HepG2 (cell line): ENCODE measurements around the gene MAN1C1. TPM values are rescaled to one million over a fixed set of nuclear protein-coding genes. Genes with fewer than 3 reads are reported as not detected.

Source experiments
- AGO2 ChIP-seq: fragments of 200-400 bp; formaldehyde crosslinking; optimal IDR thresholded peaks from 2 replicates; pipeline ENCODE3; 2017; ENCODE audit warnings: mild to moderate bottlenecking, low read depth, low read length, moderate library complexity
- FOXO4 ChIP-seq: sonication (generic); formaldehyde crosslinking; conservative IDR thresholded peaks from 2 replicates; pipeline ENCODE4 v1.8.1; 2023; ENCODE audit warnings: missing genetic modification reagents
- GLI4 ChIP-seq: sonication (generic); formaldehyde crosslinking; IDR thresholded peaks from 2 replicates; pipeline ENCODE4 v1.5.1; 2020; ENCODE audit warnings: missing genetic modification reagents, mild to moderate bottlenecking, moderate library complexity, borderline replicate concordance
- MYC ChIP-seq: sonication (generic); formaldehyde crosslinking; IDR thresholded peaks from 2 replicates; pipeline ENCODE4 v1.9.0; 2021; ENCODE audit warnings: missing genetic modification reagents, borderline replicate concordance
- PRDM10 ChIP-seq: sonication (generic); formaldehyde crosslinking; IDR thresholded peaks from 2 replicates; pipeline ENCODE4 v1.4.0; 2020; ENCODE audit warnings: low read depth, missing genetic modification reagents
- TBX2 ChIP-seq: sonication (generic); formaldehyde crosslinking; IDR thresholded peaks from 2 replicates; pipeline ENCODE4 v1.5.0; 2020; ENCODE audit warnings: missing genetic modification reagents, mild to moderate bottlenecking, borderline replicate concordance
- ZFP37 ChIP-seq: sonication (generic); formaldehyde crosslinking; IDR thresholded peaks from 2 replicates; pipeline ENCODE4 v1.4.0; 2020; ENCODE audit warnings: missing genetic modification reagents, borderline replicate concordance
- ZNF264 ChIP-seq: sonication (generic); formaldehyde crosslinking; IDR thresholded peaks from 2 replicates; pipeline ENCODE4 v1.4.0; 2020; ENCODE audit warnings: missing genetic modification reagents
- ZNF274 ChIP-seq: sonication (generic); formaldehyde crosslinking; IDR thresholded peaks from 2 replicates; pipeline ENCODE4 v1.5.1; 2020; ENCODE audit warnings: mild to moderate bottlenecking, missing genetic modification reagents
- ZNF672 ChIP-seq: sonication (generic); formaldehyde crosslinking; IDR thresholded peaks from 2 replicates; pipeline ENCODE4 v1.8.1; 2022; ENCODE audit warnings: missing genetic modification reagents
- ZNF878 ChIP-seq: sonication (generic); formaldehyde crosslinking; IDR thresholded peaks from 2 replicates; pipeline ENCODE4 v1.8.1; 2023; ENCODE audit warnings: mild to moderate bottlenecking, missing genetic modification reagents, moderate library complexity
- ZSCAN12 ChIP-seq: sonication (generic); formaldehyde crosslinking; IDR thresholded peaks from 2 replicates; pipeline ENCODE4 v1.9.0; 2021; ENCODE audit warnings: mild to moderate bottlenecking, missing genetic modification reagents
- polyA plus RNA-seq, 8 experiments: library from polyadenylated mRNA; depleted of rRNA in 3 of 8; stranded (reverse) in 7 of 8; unstranded in 1 of 8; fragments of >200 nt; fragmentation: Illumina TruSeq in 4 of 8; extraction: Trizol in 4 of 8; gene quantifications; 2 replicates each; pipeline versions ENCODE4 v1.2.1 to v1.2.3, GENCODE V29; 2011 to 2016; ENCODE audit warnings: low read depth in 4 of 8, missing spikeins in 1 of 8, mixed read lengths in 1 of 8; ENCODE audit not compliant: insufficient read depth in 1 of 8
- total RNA-seq, 5 experiments: library from RNA; depleted of rRNA; stranded (reverse); fragments of >200 nt; fragmentation: Illumina TruSeq; extraction: Trizol; gene quantifications; 2 replicates each; pipeline ENCODE4 v1.2.3, GENCODE V29; 2016; ENCODE audit warnings: low read depth in 1 of 5
- TF ChIP-seq, protein P1 (sequence below): sonication (generic); formaldehyde crosslinking; IDR thresholded peaks from 2 replicates; pipeline ENCODE4 v1.5.1; 2020; ENCODE audit warnings: mild to moderate bottlenecking, missing genetic modification reagents, borderline replicate concordance
- TF ChIP-seq, protein P2 (sequence below): sonication (generic); formaldehyde crosslinking; conservative IDR thresholded peaks from 2 replicates; pipeline ENCODE4 v1.4.0; 2020; ENCODE audit warnings: missing genetic modification reagents

MAN1C1 gene
- total and polyA plus RNA-seq, 2 of the 13 experiments (the other 11 are each of a cell fraction or from before 2014, with no cell fraction given) = 0.18 to 0.49 TPM

DNA sequence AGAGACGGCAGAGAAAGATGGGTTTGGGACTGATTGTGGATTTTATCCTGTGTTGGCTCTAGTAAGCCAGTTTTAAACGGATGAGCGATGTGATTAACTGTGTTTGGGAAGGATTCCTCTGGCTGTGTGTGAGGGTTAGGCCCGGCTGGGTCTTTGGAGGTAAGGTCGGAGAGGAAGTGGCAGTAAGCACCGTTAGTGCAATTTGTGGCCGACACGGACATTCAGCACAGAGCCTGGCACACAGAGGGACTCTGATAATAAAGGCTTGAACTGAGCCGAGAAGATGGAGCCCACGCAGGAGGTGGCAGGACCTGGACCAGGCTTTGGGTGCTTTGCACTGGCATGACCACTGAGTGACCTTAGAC is 204.5 kb downstream of the MAN1C1 start (continued):
- TF ChIP-seq ZSCAN12 (CRISPR knock-in tag) (no peak), ZNF672 (CRISPR knock-in tag) (no peak), ZFP37 (CRISPR knock-in tag) (no peak), FOXO4 (0 out of 2 replicates have a peak, but pooled peaks have one; percentile 36), AGO2 (no peak), GLI4 (CRISPR knock-in tag) (0 out of 2 replicates have a peak, but pooled peaks have one; percentile 40), MYC (CRISPR knock-in tag) (no peak), ZNF878 (CRISPR knock-in tag) (no peak), ZNF264 (CRISPR knock-in tag) (no peak), ZNF274 (CRISPR knock-in tag) (no peak), PRDM10 (CRISPR knock-in tag) (no peak), TBX2 (no peak)
- TF ChIP-seq, protein P1, sequence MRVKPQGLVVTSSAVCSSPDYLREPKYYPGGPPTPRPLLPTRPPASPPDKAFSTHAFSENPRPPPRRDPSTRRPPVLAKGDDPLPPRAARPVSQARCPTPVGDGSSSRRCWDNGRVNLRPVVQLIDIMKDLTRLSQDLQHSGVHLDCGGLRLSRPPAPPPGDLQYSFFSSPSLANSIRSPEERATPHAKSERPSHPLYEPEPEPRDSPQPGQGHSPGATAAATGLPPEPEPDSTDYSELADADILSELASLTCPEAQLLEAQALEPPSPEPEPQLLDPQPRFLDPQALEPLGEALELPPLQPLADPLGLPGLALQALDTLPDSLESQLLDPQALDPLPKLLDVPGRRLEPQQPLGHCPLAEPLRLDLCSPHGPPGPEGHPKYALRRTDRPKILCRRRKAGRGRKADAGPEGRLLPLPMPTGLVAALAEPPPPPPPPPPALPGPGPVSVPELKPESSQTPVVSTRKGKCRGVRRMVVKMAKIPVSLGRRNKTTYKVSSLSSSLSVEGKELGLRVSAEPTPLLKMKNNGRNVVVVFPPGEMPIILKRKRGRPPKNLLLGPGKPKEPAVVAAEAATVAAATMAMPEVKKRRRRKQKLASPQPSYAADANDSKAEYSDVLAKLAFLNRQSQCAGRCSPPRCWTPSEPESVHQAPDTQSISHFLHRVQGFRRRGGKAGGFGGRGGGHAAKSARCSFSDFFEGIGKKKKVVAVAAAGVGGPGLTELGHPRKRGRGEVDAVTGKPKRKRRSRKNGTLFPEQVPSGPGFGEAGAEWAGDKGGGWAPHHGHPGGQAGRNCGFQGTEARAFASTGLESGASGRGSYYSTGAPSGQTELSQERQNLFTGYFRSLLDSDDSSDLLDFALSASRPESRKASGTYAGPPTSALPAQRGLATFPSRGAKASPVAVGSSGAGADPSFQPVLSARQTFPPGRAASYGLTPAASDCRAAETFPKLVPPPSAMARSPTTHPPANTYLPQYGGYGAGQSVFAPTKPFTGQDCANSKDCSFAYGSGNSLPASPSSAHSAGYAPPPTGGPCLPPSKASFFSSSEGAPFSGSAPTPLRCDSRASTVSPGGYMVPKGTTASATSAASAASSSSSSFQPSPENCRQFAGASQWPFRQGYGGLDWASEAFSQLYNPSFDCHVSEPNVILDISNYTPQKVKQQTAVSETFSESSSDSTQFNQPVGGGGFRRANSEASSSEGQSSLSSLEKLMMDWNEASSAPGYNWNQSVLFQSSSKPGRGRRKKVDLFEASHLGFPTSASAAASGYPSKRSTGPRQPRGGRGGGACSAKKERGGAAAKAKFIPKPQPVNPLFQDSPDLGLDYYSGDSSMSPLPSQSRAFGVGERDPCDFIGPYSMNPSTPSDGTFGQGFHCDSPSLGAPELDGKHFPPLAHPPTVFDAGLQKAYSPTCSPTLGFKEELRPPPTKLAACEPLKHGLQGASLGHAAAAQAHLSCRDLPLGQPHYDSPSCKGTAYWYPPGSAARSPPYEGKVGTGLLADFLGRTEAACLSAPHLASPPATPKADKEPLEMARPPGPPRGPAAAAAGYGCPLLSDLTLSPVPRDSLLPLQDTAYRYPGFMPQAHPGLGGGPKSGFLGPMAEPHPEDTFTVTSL (CRISPR knock-in tag) = no peak
- TF ChIP-seq, protein P2, sequence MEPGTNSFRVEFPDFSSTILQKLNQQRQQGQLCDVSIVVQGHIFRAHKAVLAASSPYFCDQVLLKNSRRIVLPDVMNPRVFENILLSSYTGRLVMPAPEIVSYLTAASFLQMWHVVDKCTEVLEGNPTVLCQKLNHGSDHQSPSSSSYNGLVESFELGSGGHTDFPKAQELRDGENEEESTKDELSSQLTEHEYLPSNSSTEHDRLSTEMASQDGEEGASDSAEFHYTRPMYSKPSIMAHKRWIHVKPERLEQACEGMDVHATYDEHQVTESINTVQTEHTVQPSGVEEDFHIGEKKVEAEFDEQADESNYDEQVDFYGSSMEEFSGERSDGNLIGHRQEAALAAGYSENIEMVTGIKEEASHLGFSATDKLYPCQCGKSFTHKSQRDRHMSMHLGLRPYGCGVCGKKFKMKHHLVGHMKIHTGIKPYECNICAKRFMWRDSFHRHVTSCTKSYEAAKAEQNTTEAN (CRISPR knock-in tag) = no peak
